ENCODE results near the gene SSBP2.

- no peak for TF ChIP-seq CTCF (IDR thresholded peaks at IDR 0.05; ENCODE audit: extremely low read depth in 1 of 2, insufficient read depth in 1 of 2, low read depth in 1 of 2, low read length in 2 of 2)
- TF ChIP-seq MYC (IDR thresholded peaks at IDR 0.05; ENCODE audit: low read depth, low read length): no peak
- no peak for TF ChIP-seq POLR2A (IDR thresholded peaks at IDR 0.05; ENCODE audit: low read depth, low read length)
Measured at GRCh38 chr5:81779125-81779915, 28.4 kb upstream of the SSBP2 start.
